B cell (primary cell): Measurements from ENCODE around the gene CAMTA1. TPM values are rescaled to one million over a fixed set of nuclear protein-coding genes. Genes with fewer than 3 reads are reported as not detected.

ENCODE experiments used
- ATAC-seq: fragments of 200-7000 bp; cut with Tn5 transposase; one replicate; pipeline ENCODE4 v1.10.0; 2021; ENCODE audit warnings: low read depth, mild to moderate bottlenecking, moderate number of reproducible peaks, moderate library complexity
- CTCF ChIA-PET: fragments of 350-600 bp; sonication (Branson Sonifier 250); formaldehyde crosslinking; loops from one replicate; lab custom pipeline; 2021; ENCODE audit warnings: antibody characterized with exemption, inconsistent platforms; lab: Charles Lee
- POLR2A ChIA-PET: fragments of 350-600 bp; sonication (Branson Sonifier 250); formaldehyde crosslinking; loops from one replicate; lab custom pipeline; 2021; ENCODE audit warnings: antibody characterized with exemption; lab: Charles Lee
- DNase-seq: peaks from one replicate; pipeline ENCODE4 v3.0.0; 2013
- H2AFZ ChIP-seq: 2 replicates; pipeline ENCODE4 v1.6.1; 2012; ENCODE audit warnings: mild to moderate bottlenecking, low read depth, low read length; ENCODE audit not compliant: insufficient read depth, poor library complexity, severe bottlenecking
- H3K27ac ChIP-seq, 2 donors: 1 replicate in 1 of 2; 2 replicates in 1 of 2; pipeline ENCODE4 v1.5.1; 2012 to 2013; ENCODE audit warnings: low read length in 2 of 2, mild to moderate bottlenecking in 2 of 2, moderate library complexity in 1 of 2
- H3K27me3 ChIP-seq, 4 experiments: fragments of 200-600 bp in 1 of 4; sonication (generic) in 1 of 4; replicated peaks in 1 of 4; 1 replicate in 2 of 4; 2 replicates in 2 of 4; pipeline versions ENCODE4 v1.6.1 to v1.7.0; 2013 to 2016; ENCODE audit warnings: low read length in 3 of 4, mild to moderate bottlenecking in 2 of 4, mixed read lengths in 1 of 4, moderate library complexity in 1 of 4; ENCODE audit not compliant: insufficient read depth in 4 of 4, control insufficient read depth in 3 of 4; ENCODE audit errors: control extremely low read depth in 1 of 4
- H3K36me3 ChIP-seq, 2 experiments: replicated peaks in 1 of 2; 1 replicate in 1 of 2; 2 replicates in 1 of 2; pipeline versions ENCODE4 v1.6.1 to v1.7.1; 2013; ENCODE audit warnings: low read length in 1 of 2; ENCODE audit not compliant: insufficient read depth in 2 of 2, control insufficient read depth in 1 of 2; ENCODE audit errors: control extremely low read depth in 1 of 2, extremely low read depth in 1 of 2
- H3K4me1 ChIP-seq, 2 donors: fragments of 200-600 bp in 1 of 2; sonication (generic) in 1 of 2; 1 replicate in 1 of 2; 2 replicates in 1 of 2; pipeline versions ENCODE4 v1.5.1 to v1.6.1; 2013 to 2017; ENCODE audit warnings: low read length in 2 of 2; ENCODE audit not compliant: control insufficient read depth in 2 of 2, insufficient read depth in 2 of 2
- H3K4me2 ChIP-seq: replicated peaks from 2 replicates; pipeline ENCODE3; 2012; ENCODE audit warnings: mild to moderate bottlenecking, low read depth, low read length; ENCODE audit not compliant: poor library complexity, severe bottlenecking
- H3K4me3 ChIP-seq, 5 experiments: fragments of 200-600 bp in 1 of 5; sonication (generic) in 1 of 5; 1 replicate in 3 of 5; 2 replicates in 2 of 5; pipeline versions ENCODE4 v1.5.1 to v1.7.0; 2011 to 2016; ENCODE audit warnings: low read length in 4 of 5, mild to moderate bottlenecking in 4 of 5, low read depth in 2 of 5, control low read depth in 1 of 5, moderate library complexity in 1 of 5; ENCODE audit not compliant: insufficient read depth in 1 of 5; ENCODE audit errors: control extremely low read depth in 1 of 5, extremely low read depth in 1 of 5
- H3K79me2 ChIP-seq: fragments of 200-600 bp; sonication (generic); one replicate; pipeline ENCODE4 v1.6.0; 2016; ENCODE audit warnings: low read length; ENCODE audit not compliant: control insufficient read depth, insufficient read depth
- H3K9ac ChIP-seq: fragments of 200-600 bp; sonication (generic); 2 replicates; pipeline ENCODE4 v1.6.1; 2017; ENCODE audit warnings: mild to moderate bottlenecking, low read length, moderate library complexity
- H3K9me3 ChIP-seq, 3 donors: one replicate each; pipeline versions ENCODE4 v1.6.1 to v1.7.1; 2013; ENCODE audit warnings: low read length in 2 of 3; ENCODE audit not compliant: control insufficient read depth in 2 of 3, insufficient read depth in 1 of 3; ENCODE audit errors: control extremely low read depth in 1 of 3
- H4K20me1 ChIP-seq: 2 replicates; pipeline ENCODE4 v1.6.0; 2012; ENCODE audit warnings: mild to moderate bottlenecking, low read length; ENCODE audit not compliant: insufficient read depth, control insufficient read depth, poor library complexity, severe bottlenecking
- H3K27ac Mint-ChIP-seq: one replicate; pipeline ENCODE4 v1.8.0; 2021; ENCODE audit warnings: mixed read lengths
- H3K27me3 Mint-ChIP-seq: one replicate; pipeline ENCODE4 v1.8.0; 2021; ENCODE audit warnings: mixed read lengths
- H3K4me1 Mint-ChIP-seq: one replicate; pipeline ENCODE4 v1.8.0; 2021; ENCODE audit warnings: mixed read lengths
- H3K4me3 Mint-ChIP-seq: one replicate; pipeline ENCODE4 v1.8.0; 2021; ENCODE audit warnings: mixed read lengths
- H3K9me3 Mint-ChIP-seq: one replicate; pipeline ENCODE4 v1.8.0; 2022; ENCODE audit warnings: mixed read lengths; ENCODE audit not compliant: insufficient read depth
- CTCF ChIP-seq: fragments of 200-600 bp; IDR thresholded peaks from one replicate; pipeline ENCODE4 v1.8.0; 2022; ENCODE audit warnings: antibody characterized with exemption, mild to moderate bottlenecking
- EZH2 ChIP-seq: IDR thresholded peaks from 2 replicates; pipeline ENCODE4 v1.6.1; 2012; ENCODE audit warnings: borderline replicate concordance, low read depth, mild to moderate bottlenecking, moderate library complexity, low read length; ENCODE audit not compliant: insufficient read depth, poor library complexity, severe bottlenecking
- WGBS: methylation state at CpG from one replicate; pipeline ENCODE4 v1.1.5; 2013; ENCODE audit warnings: missing lambda C conversion rate; ENCODE audit not compliant: insufficient coverage; 5-methylcytosine and 5-hydroxymethylcytosine counted together
- intact Hi-C: fragments of 100-400 bp; cut with micrococcal nuclease; formaldehyde crosslinking; loops from one replicate; pipeline ENCODE4 v1.10.0; 2022
- polyA plus RNA-seq: library from polyadenylated mRNA; depleted of rRNA; stranded (reverse); fragments of >200 nt; gene quantifications from 2 replicates; pipeline ENCODE4 v1.2.3, GENCODE V29; 2012
- total RNA-seq, 2 donors: library from RNA; stranded (reverse); fragments of 120-200 nt in 1 of 2; gene quantifications; 1 replicate in 1 of 2; 2 replicates in 1 of 2; pipeline versions ENCODE4 v1.2.3 to v1.2.4, GENCODE V29; 2013 to 2022

CAMTA1 gene
- total and polyA plus RNA-seq, 2 donors (not counting 1 experiment from before 2014, with no cell fraction given), result 42.2 to 45.7 TPM

GRCh38 chr1:7778133-7778628, 992.9 kb downstream of the CAMTA1 start:
- no peak overlapping the region for H3K27ac ChIP-seq
- no peaks in the 10 kb centered on the region for H3K27me3 ChIP-seq
- Mint-ChIP-seq H3K4me3 (no peak overlapping the region), H3K27ac (no peak overlapping the region), H3K4me1 (peaks cover 24% of the 10 kb centered on the region), H3K27me3 (no peaks in the 10 kb centered on the region), H3K9me3 (no peaks in the 10 kb centered on the region)
- WGBS, result 100% methylated on average over 3 of the region's 4 CpGs
- peaks cover 5% of the 10 kb centered on the region for H3K79me2 ChIP-seq
- H3K4me3 ChIP-seq, result no peak overlapping the region
- H3K9me3 ChIP-seq, result no peaks in the 10 kb centered on the region
- no peak overlapping the region for H3K4me2 ChIP-seq
- no peak for ATAC-seq
- intact Hi-C loops, result loop anchor here (10.0 kb wide), 1 partner anchor 1037 kb away; the partner anchor contains the start of gene RERE
- peaks cover 16 to 44% of the 10 kb centered on the region in 2 experiments for H3K36me3 ChIP-seq
- no peak for DNase-seq
- peaks cover 9% of the 10 kb centered on the region for H4K20me1 ChIP-seq
- H3K4me1 ChIP-seq, result peaks cover 5 to 15% of the 10 kb centered on the region in 2 donors
- H2AFZ ChIP-seq, result no peak overlapping the region
- POLR2A ChIA-PET, result no interaction called here
- H3K9ac ChIP-seq, result no peak overlapping the region
- CTCF ChIA-PET, result no interaction called here
- TF ChIP-seq EZH2 (no peak), CTCF (no peak)

GRCh38 chr1:7780976-7781375, 995.7 kb downstream of the CAMTA1 start:
- Mint-ChIP-seq H3K4me3 (no peak overlapping the region), H3K9me3 (no peaks in the 10 kb centered on the region), H3K27ac (no peak overlapping the region), H3K27me3 (no peaks in the 10 kb centered on the region), H3K4me1 (peaks cover 17% of the 10 kb centered on the region)
- ATAC-seq (no peak), DNase-seq (no peak)
- ChIA-PET CTCF (interaction anchor here (0.9 kb wide), 1 partner anchor 28 kb away, joined by 3 read pairs; no protein-coding TSS in a partner anchor), POLR2A (interaction anchor here (0.6 kb wide), 1 partner anchor 109 kb away, joined by 3 read pairs; no protein-coding TSS in a partner anchor)
- peaks cover 5% of the 10 kb centered on the region for H3K79me2 ChIP-seq
- intact Hi-C loops, result loop anchor here (10.0 kb wide), 1 partner anchor 1786 kb away; the partner anchor contains the start of gene NPHP4
- peaks cover 8 to 22% of the 10 kb centered on the region in 2 donors for H3K4me1 ChIP-seq
- H3K27ac ChIP-seq, result no peak overlapping the region
- TF ChIP-seq EZH2 (no peak), CTCF (no peak)
- H3K4me2 ChIP-seq, result no peak overlapping the region
- peaks cover 0 to 7% (median 0%) of the 10 kb centered on the region in 3 donors for H3K9me3 ChIP-seq
- H2AFZ ChIP-seq, result no peak overlapping the region
- WGBS, result 96% methylated on average over 7 of the region's 9 CpGs
- H4K20me1 ChIP-seq, result peaks cover 6% of the 10 kb centered on the region
- no peaks in the 10 kb centered on the region for H3K27me3 ChIP-seq
- H3K9ac ChIP-seq, result no peak overlapping the region
- no peak overlapping the region for H3K4me3 ChIP-seq
- H3K36me3 ChIP-seq, result peaks cover 12 to 31% of the 10 kb centered on the region in 2 experiments
